Ishikawa (cell line): Measurements from ENCODE around the gene XRRA1.

Experiments
- CREB1 ChIP-seq: IDR thresholded peaks from 2 replicates; pipeline ENCODE4 v1.6.1; 2012; ENCODE audit warnings: low read depth
- NFIC ChIP-seq: IDR thresholded peaks from 2 replicates; pipeline ENCODE4 v1.6.1; 2012
- TCF12 ChIP-seq: IDR thresholded peaks from 2 replicates; pipeline ENCODE4 v1.6.1; 2012; ENCODE audit warnings: low read depth

- TF ChIP-seq NFIC (no peak), CREB1 (no peak), TCF12 (no peak)
Measured at GRCh38 chr11:74978041-74978440, 29.1 kb upstream of the XRRA1 start.
